ENCODE results near the gene SRI.

GRCh38 chr7:88268051-88268450, 48.2 kb upstream of the SRI start:
- TF ChIP-seq CTCF (IDR thresholded peaks at IDR 0.05) (no peak), POLR2A (IDR thresholded peaks at IDR 0.05) (no peak)

Data from thyroid gland (tissue), 4 donors.